GM12872 (cell line): ENCODE results near the gene RBM20.

Experiments used
- CTCF ChIP-seq: IDR thresholded peaks from 3 replicates; pipeline ENCODE4 v1.5.1; 2011; ENCODE audit warnings: low read depth, mild to moderate bottlenecking, low read length, moderate library complexity; ENCODE audit not compliant: insufficient read depth

Gene RBM20

GRCh38 chr10:110805292-110805691 lies 161.2 kb downstream of the RBM20 start:
- no peak for TF ChIP-seq CTCF

GRCh38 chr10:110806335-110806734 lies 162.2 kb downstream of the RBM20 start:
- TF ChIP-seq CTCF: no peak

- no peak for TF ChIP-seq CTCF
These were observed 164.0 kb downstream of the RBM20 start for GRCh38 chr10:110808123-110808522.

GRCh38 chr10:110808615-110809014 lies 164.5 kb downstream of the RBM20 start:
- no peak for TF ChIP-seq CTCF

- TF ChIP-seq CTCF: no peak
These were observed 166.5 kb downstream of the RBM20 start for GRCh38 chr10:110810625-110811024.

- TF ChIP-seq CTCF: no peak
These were observed 167.8 kb downstream of the RBM20 start for GRCh38 chr10:110811791-110812581.

GRCh38 chr10:110812583-110812982 lies 168.4 kb downstream of the RBM20 start:
- no peak for TF ChIP-seq CTCF
